ENCODE data around the gene MAVS. TPM values are rescaled to one million over a fixed set of nuclear protein-coding genes. Genes with fewer than 3 reads are reported as not detected.

The MAVS gene
- total RNA-seq, 1 experiment from 2014 or later: 24.2 TPM

DNA sequence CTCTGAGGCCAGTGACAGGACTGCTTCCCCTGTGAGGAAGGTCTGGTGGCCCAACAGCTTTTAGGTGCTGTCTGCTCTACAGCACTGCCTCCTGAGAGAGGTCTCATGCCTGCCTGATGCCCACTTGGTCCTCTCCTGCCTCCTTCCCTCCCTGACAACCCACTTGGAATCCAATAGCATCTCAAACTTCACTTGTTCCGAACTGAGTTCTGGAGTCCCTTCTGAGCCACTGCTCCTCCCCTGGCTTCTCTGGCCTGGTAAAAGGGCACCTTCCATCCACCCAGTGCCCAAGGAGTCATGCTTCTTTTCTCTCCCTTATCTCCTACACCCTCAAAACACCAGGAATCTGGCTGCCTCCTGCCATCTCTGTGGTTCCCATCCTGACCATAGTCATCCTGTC lies 1.9 kb downstream of the MAVS start:
- TF ChIP-seq, protein P1, sequence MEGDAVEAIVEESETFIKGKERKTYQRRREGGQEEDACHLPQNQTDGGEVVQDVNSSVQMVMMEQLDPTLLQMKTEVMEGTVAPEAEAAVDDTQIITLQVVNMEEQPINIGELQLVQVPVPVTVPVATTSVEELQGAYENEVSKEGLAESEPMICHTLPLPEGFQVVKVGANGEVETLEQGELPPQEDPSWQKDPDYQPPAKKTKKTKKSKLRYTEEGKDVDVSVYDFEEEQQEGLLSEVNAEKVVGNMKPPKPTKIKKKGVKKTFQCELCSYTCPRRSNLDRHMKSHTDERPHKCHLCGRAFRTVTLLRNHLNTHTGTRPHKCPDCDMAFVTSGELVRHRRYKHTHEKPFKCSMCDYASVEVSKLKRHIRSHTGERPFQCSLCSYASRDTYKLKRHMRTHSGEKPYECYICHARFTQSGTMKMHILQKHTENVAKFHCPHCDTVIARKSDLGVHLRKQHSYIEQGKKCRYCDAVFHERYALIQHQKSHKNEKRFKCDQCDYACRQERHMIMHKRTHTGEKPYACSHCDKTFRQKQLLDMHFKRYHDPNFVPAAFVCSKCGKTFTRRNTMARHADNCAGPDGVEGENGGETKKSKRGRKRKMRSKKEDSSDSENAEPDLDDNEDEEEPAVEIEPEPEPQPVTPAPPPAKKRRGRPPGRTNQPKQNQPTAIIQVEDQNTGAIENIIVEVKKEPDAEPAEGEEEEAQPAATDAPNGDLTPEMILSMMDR (conservative IDR thresholded peaks at IDR 0.05): no peak
- Mint-ChIP-seq H3K4me1 (peaks cover 7 to 10% of the 10 kb centered on the region in 2 experiments), H3K27ac (no peak overlapping the region), H3K27me3 (ENCODE audit: low read depth) (no peaks in the 10 kb centered on the region), H3K9me3 (no peaks in the 10 kb centered on the region), H3K36me3 (ENCODE audit: insufficient read depth in 1 of 3, low read depth in 3 of 3) (0 out of 7 replicates have a peak, but pooled peaks cover 0 to 5% (median 0%) of the 10 kb centered on the region in 3 experiments), H3K4me3 (peak overlapping the region; percentile 81 to 90; a peak in 4 of 5 replicates)
- Histone ChIP-seq H3K79me2 (ENCODE audit: insufficient read depth, low read length) (no peaks in the 10 kb centered on the region; the same call in 1 of the 2 replicates), H4K5ac (ENCODE audit: insufficient read length, low read depth, low read length) (no peak overlapping the region), H3K4me1 (ENCODE audit: insufficient read depth, low read length) (no peaks in the 10 kb centered on the region), H2BK5ac (ENCODE audit: insufficient read length, low read length) (no peak overlapping the region), H3K27ac (ENCODE audit: insufficient read length, low read depth, low read length) (no peak overlapping the region), H3K23me2 (ENCODE audit: insufficient read length, low read depth, low read length, poor library complexity, severe bottlenecking) (peaks cover 13% of the 10 kb centered on the region), H3K14ac (ENCODE audit: insufficient read depth, low read length) (no peak overlapping the region), H3K4me2 (ENCODE audit: insufficient read depth, insufficient read length, low read length) (no peak overlapping the region), H3T11ph (ENCODE audit: low read length) (no peak overlapping the region), H3K56ac (ENCODE audit: insufficient read length, low read depth, low read length) (no peak overlapping the region), H4K20me1 (ENCODE audit: control insufficient read depth, insufficient read depth, insufficient read length) (no peaks in the 10 kb centered on the region), H3K18ac (ENCODE audit: insufficient read length, low read depth, low read length) (no peak overlapping the region), H2BK15ac (ENCODE audit: low read depth, low read length) (no peak overlapping the region), H3K23ac (ENCODE audit: insufficient read length, low read depth, low read length) (no peak overlapping the region), H3K79me1 (ENCODE audit: insufficient read depth, low read depth, low read length, poor library complexity, severe bottlenecking) (no peaks in the 10 kb centered on the region), H3K9ac (ENCODE audit: extremely low read depth, insufficient read length, low read length) (no peak overlapping the region), H2AFZ (ENCODE audit: low read length) (no peak overlapping the region), H4K91ac (ENCODE audit: insufficient read length, low read depth, low read length) (no peak overlapping the region), H3K4ac (ENCODE audit: low read depth, low read length) (no peak overlapping the region), H2BK120ac (ENCODE audit: low read depth, low read length, poor library complexity, severe bottlenecking) (no peak overlapping the region), H2BK12ac (ENCODE audit: insufficient read length, low read depth, low read length) (no peak overlapping the region), H4K8ac (replicated peaks; ENCODE audit: insufficient read length, low read depth, low read length) (no peak overlapping the region), H3K9me3 (ENCODE audit: control insufficient read depth, low read depth, low read length) (no peaks in the 10 kb centered on the region), H2BK20ac (ENCODE audit: low read depth, low read length, poor library complexity, severe bottlenecking) (no peak overlapping the region), H2AK5ac (ENCODE audit: insufficient read length, low read length) (no peak overlapping the region), H3K27me3 (ENCODE audit: insufficient read depth, low read length) (no peaks in the 10 kb centered on the region)
- WGBS (ENCODE audit: extremely low coverage, insufficient read length, low lambda C conversion rate): no CpG with 5 or more reads among the region's 1 CpG
- DNase-seq: no peak
